Epithelial cell of proximal tubule (primary cell): Measurements from ENCODE around the gene WDR77. TPM values are rescaled to one million over a fixed set of nuclear protein-coding genes. Genes with fewer than 3 reads are reported as not detected.

Source experiments
- DNase-seq: peaks from one replicate; pipeline ENCODE4 v3.0.0-alpha.2; 2011; ENCODE audit warnings: low read depth
- H3K4me3 ChIP-seq: 2 replicates; pipeline ENCODE4 v1.5.1; 2011; ENCODE audit warnings: low read depth, mild to moderate bottlenecking, low read length
- CTCF ChIP-seq: conservative IDR thresholded peaks from 2 replicates; pipeline ENCODE4 v1.5.1; 2012; ENCODE audit warnings: low read depth, mild to moderate bottlenecking, low read length
- total RNA-seq: library from RNA; depleted of rRNA; stranded (reverse); fragments of >200 nt; gene quantifications from 2 replicates; pipeline ENCODE4 v1.2.3, GENCODE V29; 2015

Gene WDR77
- total RNA-seq, 1 donor from 2014 or later = 79.4 TPM

- no peak overlapping the region for H3K4me3 ChIP-seq
- no peak for TF ChIP-seq CTCF
- no peak for DNase-seq
These were observed 41.8 kb downstream of the WDR77 start for GRCh38 chr1:111407301-111407700.

- no peak for DNase-seq
- TF ChIP-seq CTCF = no peak
- H3K4me3 ChIP-seq = no peak overlapping the region
These were observed 42.7 kb downstream of the WDR77 start for GRCh38 chr1:111406321-111406768.

- H3K4me3 ChIP-seq = no peak overlapping the region
- TF ChIP-seq CTCF = no peak
- DNase-seq = no peak
These were observed 44.5 kb downstream of the WDR77 start for GRCh38 chr1:111404588-111404987.

- TF ChIP-seq CTCF = no peak
- H3K4me3 ChIP-seq = no peak overlapping the region
- no peak for DNase-seq
These were observed 47.0 kb downstream of the WDR77 start for GRCh38 chr1:111402083-111402482.

- peak; percentile 78 for TF ChIP-seq CTCF
- H3K4me3 ChIP-seq = no peak overlapping the region
- DNase-seq = peak; percentile 10
These were observed 49.1 kb downstream of the WDR77 start for GRCh38 chr1:111399792-111400610.

GRCh38 chr1:111392460-111392945 is 56.6 kb downstream of the WDR77 start:
- no peak overlapping the region for H3K4me3 ChIP-seq
- TF ChIP-seq CTCF = no peak
- no peak for DNase-seq

GRCh38 chr1:111392042-111392441 is 57.0 kb downstream of the WDR77 start:
- no peak overlapping the region for H3K4me3 ChIP-seq
- TF ChIP-seq CTCF = no peak
- DNase-seq = no peak
